Right atrium auricular region (tissue), 2 donors: Measurements from ENCODE around the gene KIF13A. TPM values are rescaled to one million over a fixed set of nuclear protein-coding genes. Genes with fewer than 3 reads are reported as not detected.

Experiments used
- DNase-seq: peaks from one replicate; pipeline ENCODE4 v3.0.0-alpha.2; 2019; ENCODE audit warnings: low spot score
- H3K27ac ChIP-seq, 2 donors: fragments of 200-600 bp; sonication (generic); 1 replicate in 1 of 2; 2 replicates in 1 of 2; pipeline ENCODE4 v1.5.1; 2016 to 2019
- H3K27me3 ChIP-seq, 2 donors: fragments of 200-600 bp; sonication (generic); one replicate each; pipeline versions ENCODE4 v1.5.1 to v1.6.0; 2017 to 2019
- H3K36me3 ChIP-seq: fragments of 200-600 bp; sonication (generic); one replicate; pipeline ENCODE4 v1.5.1; 2016
- H3K4me1 ChIP-seq, 2 donors: fragments of 200-600 bp; sonication (generic); one replicate each; pipeline versions ENCODE4 v1.5.1 to v1.6.0; 2017 to 2019
- H3K4me3 ChIP-seq, 2 donors: fragments of 200-600 bp; sonication (generic); 1 replicate in 1 of 2; 2 replicates in 1 of 2; pipeline ENCODE4 v1.5.1; 2017 to 2019; ENCODE audit warnings: mild to moderate bottlenecking in 1 of 2, moderate library complexity in 1 of 2
- H3K9me3 ChIP-seq, 2 donors: fragments of 200-600 bp; sonication (generic); one replicate each; pipeline ENCODE4 v1.5.1; 2019
- total RNA-seq, 2 donors: library from RNA; depleted of rRNA; stranded (reverse); fragments of >200 nt; gene quantifications; one replicate each; pipeline ENCODE4 v1.1.0, GENCODE V29; 2016
- TF ChIP-seq, protein P1 (sequence below), 2 donors: fragments of 200-600 bp; sonication (generic); IDR thresholded peaks; one replicate each; pipeline ENCODE4 v1.5.1; 2019; ENCODE audit warnings: antibody characterized with exemption in 2 of 2

Gene KIF13A
- total RNA-seq, 2 donors from 2014 or later, result 56.6 to 68.3 TPM

- peaks cover 0 to 25% of the 10 kb centered on the region in 2 donors for H3K4me1 ChIP-seq
- no peaks in the 10 kb centered on the region for H3K9me3 ChIP-seq
- DNase-seq, result no peak
- no peaks in the 10 kb centered on the region for H3K36me3 ChIP-seq
- no peak overlapping the region for H3K4me3 ChIP-seq
- TF ChIP-seq, protein P1, sequence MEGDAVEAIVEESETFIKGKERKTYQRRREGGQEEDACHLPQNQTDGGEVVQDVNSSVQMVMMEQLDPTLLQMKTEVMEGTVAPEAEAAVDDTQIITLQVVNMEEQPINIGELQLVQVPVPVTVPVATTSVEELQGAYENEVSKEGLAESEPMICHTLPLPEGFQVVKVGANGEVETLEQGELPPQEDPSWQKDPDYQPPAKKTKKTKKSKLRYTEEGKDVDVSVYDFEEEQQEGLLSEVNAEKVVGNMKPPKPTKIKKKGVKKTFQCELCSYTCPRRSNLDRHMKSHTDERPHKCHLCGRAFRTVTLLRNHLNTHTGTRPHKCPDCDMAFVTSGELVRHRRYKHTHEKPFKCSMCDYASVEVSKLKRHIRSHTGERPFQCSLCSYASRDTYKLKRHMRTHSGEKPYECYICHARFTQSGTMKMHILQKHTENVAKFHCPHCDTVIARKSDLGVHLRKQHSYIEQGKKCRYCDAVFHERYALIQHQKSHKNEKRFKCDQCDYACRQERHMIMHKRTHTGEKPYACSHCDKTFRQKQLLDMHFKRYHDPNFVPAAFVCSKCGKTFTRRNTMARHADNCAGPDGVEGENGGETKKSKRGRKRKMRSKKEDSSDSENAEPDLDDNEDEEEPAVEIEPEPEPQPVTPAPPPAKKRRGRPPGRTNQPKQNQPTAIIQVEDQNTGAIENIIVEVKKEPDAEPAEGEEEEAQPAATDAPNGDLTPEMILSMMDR (IDR thresholded peaks at IDR 0.05), result no peak
- no peaks in the 10 kb centered on the region for H3K27me3 ChIP-seq
- no peak overlapping the region for H3K27ac ChIP-seq
Observed at GRCh38 chr6:17886891-17887290, 100.5 kb downstream of the KIF13A start.

GRCh38 chr6:17885889-17886576 lies 101.4 kb downstream of the KIF13A start:
- Histone ChIP-seq H3K4me1 (peaks cover 0 to 25% of the 10 kb centered on the region in 2 donors), H3K9me3 (no peaks in the 10 kb centered on the region), H3K36me3 (no peaks in the 10 kb centered on the region), H3K4me3 (no peak overlapping the region), H3K27me3 (no peaks in the 10 kb centered on the region), H3K27ac (no peak overlapping the region)
- TF ChIP-seq, protein P1 (IDR thresholded peaks at IDR 0.05), result no peak
- no peak for DNase-seq

- TF ChIP-seq, protein P1 (IDR thresholded peaks at IDR 0.05), result no peak
- H3K36me3 ChIP-seq, result no peaks in the 10 kb centered on the region
- H3K27me3 ChIP-seq, result no peaks in the 10 kb centered on the region
- H3K27ac ChIP-seq, result peak overlapping the region; percentile 26 to 41
- no peaks in the 10 kb centered on the region for H3K9me3 ChIP-seq
- H3K4me1 ChIP-seq, result peaks cover 0 to 25% of the 10 kb centered on the region in 2 donors
- H3K4me3 ChIP-seq, result no peak overlapping the region
- no peak for DNase-seq
Observed at GRCh38 chr6:17884498-17885478, 102.6 kb downstream of the KIF13A start.

- H3K4me1 ChIP-seq, result peaks cover 0 to 30% of the 10 kb centered on the region in 2 donors
- DNase-seq, result no peak
- H3K4me3 ChIP-seq, result no peak overlapping the region
- TF ChIP-seq, protein P1 (IDR thresholded peaks at IDR 0.05), result no peak
- H3K9me3 ChIP-seq, result no peaks in the 10 kb centered on the region
- H3K27ac ChIP-seq, result peak overlapping the region in 1 of 2 donors; percentile 26
- no peaks in the 10 kb centered on the region for H3K27me3 ChIP-seq
- no peaks in the 10 kb centered on the region for H3K36me3 ChIP-seq
Observed at GRCh38 chr6:17883665-17884497, 103.6 kb downstream of the KIF13A start.

- Histone ChIP-seq H3K27me3 (no peaks in the 10 kb centered on the region), H3K27ac (no peak overlapping the region), H3K4me3 (no peak overlapping the region), H3K36me3 (no peaks in the 10 kb centered on the region), H3K4me1 (peaks cover 0 to 25% of the 10 kb centered on the region in 2 donors), H3K9me3 (no peaks in the 10 kb centered on the region)
- DNase-seq, result no peak
- TF ChIP-seq, protein P1 (IDR thresholded peaks at IDR 0.05), result no peak
Observed at GRCh38 chr6:17881085-17881858, 106.2 kb downstream of the KIF13A start.
